Stimulated activated CD8-positive, alpha-beta memory T cell treated with anti-CD3 and anti-CD28 coated beads, Interleukin-4, amount 100 ng/mL, for 4 hours (primary cell): ENCODE data around the gene PRRT1B.
A peak's percentile ranks its signal among the peaks of the same experiment; 100 is the strongest.
"Not testable (repeated sequence)": the region's sequence is repeated elsewhere in the genome, so short reads cannot be mapped to it uniquely, and the experiment has no call there.

Experiments used
- DNase-seq, 2 donors: peaks; one replicate each; pipeline ENCODE4 v3.0.0-alpha.2; 2020; ENCODE audit warnings: low read depth in 2 of 2, low spot score in 1 of 2

The PRRT1B gene

DNA sequence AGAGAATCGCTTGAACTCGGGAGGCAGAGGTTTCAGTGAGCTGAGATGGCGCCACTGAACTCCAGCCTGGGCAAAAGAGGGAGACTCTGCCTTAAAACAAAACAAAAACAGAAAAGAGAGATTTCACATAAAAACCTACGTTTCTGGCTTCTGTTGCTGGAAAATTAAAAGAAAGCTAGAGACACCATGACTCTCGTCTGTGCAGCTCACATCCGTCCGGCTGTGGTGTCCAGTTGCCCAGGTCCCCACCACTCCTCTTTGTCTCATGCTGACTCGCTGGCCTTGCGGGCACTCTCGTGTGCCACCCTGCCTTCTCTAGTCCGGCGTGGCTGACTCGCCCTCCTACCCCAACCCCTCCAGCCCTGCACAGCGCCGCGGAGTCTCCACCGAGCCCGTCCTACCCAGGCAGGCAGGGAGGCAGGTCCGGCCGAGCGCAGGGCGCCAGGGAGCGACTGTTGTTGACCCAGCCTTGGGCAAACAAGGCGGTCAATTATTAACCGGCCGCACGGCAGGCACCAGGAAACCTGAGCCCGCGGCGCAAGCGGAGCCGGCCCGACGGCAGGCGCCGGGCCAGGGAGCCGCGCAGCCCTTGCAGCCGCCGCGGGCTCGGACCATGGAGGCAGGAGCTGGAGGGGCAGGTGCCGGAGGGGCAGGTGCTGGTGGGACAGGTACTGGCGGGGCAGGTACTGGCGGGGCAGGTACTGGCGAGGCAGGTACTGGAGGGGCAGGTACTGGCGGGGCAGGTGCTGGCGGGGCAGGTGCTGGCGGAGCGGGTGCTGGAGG lies at the start of gene PRRT1B:
PRRT1B (plus strand) TSS at position 521 of the 783 bp plus-strand sequence; CDS start at position 614, 93 bp downstream.
- DNase-seq: no peak

- DNase-seq: no peak
Measured at GRCh38 chr9:131495785-131496184, 49.5 kb upstream of the PRRT1B start.

DNA sequence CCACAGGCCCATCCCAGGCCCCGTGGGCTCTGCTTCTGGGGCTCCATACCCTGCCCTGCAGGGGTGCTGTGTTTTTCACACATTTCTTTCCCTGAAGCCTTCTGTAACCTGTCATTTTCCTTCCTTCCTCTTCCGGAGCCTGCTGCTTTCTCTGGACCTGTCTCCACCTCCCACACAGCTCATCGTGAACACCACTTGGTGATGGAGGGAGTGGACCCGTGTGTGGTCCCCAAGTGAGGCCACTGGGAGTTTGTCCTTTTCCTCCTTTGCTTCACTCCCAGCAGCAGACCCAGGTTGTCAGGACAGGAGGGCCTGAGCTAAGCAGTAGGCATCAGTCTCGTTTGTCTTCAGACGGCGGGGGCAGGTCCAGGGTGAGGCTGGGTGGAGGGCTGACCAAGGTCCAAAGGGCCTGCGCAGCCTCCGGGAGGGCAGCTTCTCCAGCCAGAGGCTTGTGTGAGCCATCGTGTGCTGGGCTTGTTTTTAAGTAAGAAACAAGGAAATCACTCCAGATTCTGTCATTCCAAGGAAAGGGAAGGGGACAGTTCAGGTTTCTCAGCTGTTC lies 48.4 kb upstream of the PRRT1B start:
- DNase-seq: no peak

GRCh38 chr9:131499254-131499767 lies 46.0 kb upstream of the PRRT1B start:
- DNase-seq: no peak

- peak; percentile 35 to 48 for DNase-seq
Measured at GRCh38 chr9:131500377-131500776, 44.9 kb upstream of the PRRT1B start.

DNA sequence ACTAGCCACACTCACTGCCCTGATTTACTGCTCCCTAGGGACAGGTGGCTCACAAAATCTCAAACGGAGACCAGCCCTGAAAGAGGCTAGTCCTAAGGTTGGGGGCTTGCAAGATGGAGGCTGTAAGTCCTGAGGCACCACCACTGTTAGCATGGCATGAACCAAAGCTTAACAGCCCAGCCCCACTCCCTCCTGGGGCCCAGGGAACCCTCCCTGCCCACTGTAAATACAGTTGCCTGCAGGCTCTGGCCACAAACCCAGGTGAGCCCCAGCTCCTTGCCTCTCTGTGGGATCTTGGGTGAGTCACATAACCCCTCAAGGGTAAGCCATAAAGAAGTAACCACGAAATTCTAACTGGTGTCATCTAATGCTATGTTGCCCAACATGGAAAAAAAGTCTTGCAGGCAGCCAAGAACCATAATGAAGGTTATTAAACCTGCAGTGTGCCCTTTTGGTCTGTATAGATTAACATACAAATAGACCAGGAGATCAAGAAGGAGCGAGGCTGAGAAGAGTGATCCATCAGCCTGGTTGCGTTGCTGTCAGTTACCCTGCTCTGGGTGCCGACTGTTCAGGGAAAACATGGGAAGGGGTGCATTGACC lies 44.3 kb upstream of the PRRT1B start:
- DNase-seq: no peak

DNA sequence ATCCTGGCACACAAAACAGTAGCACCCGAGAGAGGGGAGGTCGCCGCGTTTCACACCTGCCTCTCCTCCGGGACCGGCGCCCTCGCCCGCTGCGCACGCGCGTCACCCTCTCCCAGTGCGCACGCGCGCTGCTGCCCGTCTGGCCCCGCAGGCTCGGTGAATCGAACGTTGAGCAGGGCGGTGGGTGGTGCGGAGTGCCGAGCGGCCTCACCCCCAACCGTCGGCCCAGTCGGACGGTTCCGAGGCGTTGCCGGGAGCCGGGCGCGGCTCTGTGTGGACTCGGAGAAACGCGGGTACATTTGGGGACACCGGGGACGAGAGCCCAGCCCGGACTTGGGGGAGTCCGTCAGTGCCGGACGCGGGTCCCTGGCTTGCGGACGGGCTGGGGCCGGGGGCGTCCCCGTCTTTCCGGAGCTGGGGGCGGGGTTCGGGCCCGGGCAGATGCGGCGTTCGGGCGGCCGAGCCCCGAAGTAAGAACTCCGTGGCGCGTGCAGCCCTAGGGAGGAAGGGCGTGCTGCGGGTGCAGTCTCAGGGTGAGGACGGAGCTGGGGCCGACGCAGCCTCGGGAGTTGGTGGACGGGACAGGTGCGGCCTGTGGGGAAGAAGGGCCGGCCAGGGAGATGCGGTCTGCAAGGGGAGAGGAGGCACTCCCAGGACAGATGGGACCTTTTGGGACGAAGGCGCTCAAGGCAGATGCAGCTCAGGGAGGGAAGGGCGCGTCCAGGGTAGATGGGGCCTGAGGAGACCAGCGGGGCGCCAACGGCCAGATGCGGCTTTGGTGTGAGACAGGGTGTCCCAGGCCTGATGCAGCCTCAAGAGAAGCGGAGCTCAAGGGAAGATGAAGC lies 42.3 kb upstream of the PRRT1B start, which contains the start of gene POMT1:
POMT1 (plus strand) TSS at position 138 of the 845 bp plus-strand sequence. CDS start 1,301 bp downstream, outside the sequence.
- peak; percentile 70 to 73 for DNase-seq

- DNase-seq: peak in 1 of 2 donors; percentile 26
Measured at GRCh38 chr9:131503626-131504465, 41.5 kb upstream of the PRRT1B start.

- DNase-seq: no peak
Measured at GRCh38 chr9:131505012-131505411, 40.3 kb upstream of the PRRT1B start.

- DNase-seq: no peak
Measured at GRCh38 chr9:131511416-131511815, 33.9 kb upstream of the PRRT1B start.

DNA sequence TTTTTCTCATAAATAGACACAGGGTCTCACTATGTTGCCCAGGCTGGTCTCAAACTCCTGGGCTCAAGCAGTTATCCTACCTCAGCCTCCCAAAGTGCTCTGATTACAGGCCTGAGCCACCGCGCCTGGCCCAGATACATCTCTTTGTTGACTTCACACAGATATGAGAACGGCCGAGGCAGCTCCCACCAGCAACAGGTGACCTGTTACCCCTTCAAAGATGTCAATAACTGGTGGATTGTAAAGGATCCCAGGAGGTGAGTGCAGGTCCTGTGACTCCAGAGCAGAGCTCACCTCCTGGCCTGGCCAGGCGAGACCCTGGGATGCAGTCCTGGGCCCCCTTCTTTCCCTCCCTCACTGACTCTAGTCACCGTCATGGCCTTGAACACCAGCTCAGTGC lies 33.4 kb upstream of the PRRT1B start:
- no peak for DNase-seq

DNA sequence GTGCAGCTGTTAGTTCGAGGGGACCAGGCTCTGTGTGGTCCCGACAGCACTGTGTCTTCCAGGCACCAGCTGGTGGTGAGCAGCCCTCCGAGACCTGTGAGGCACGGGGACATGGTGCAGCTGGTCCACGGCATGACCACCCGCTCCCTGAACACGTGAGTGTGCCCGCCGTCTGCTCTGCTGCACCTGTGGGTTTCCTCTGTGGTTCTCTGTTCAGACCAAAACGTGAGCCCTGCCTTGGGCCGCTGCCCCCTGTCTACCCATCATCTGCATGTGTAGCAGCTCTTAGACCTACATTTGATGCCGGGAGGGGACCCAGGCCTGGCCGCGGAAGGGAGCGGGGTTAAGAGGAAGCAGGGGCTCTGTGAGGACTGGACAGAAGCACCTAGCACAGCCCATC lies 32.1 kb upstream of the PRRT1B start:
- DNase-seq: no peak

- not testable (repeated sequence) for DNase-seq
Measured at GRCh38 chr9:131515559-131516031, 29.7 kb upstream of the PRRT1B start.

DNA sequence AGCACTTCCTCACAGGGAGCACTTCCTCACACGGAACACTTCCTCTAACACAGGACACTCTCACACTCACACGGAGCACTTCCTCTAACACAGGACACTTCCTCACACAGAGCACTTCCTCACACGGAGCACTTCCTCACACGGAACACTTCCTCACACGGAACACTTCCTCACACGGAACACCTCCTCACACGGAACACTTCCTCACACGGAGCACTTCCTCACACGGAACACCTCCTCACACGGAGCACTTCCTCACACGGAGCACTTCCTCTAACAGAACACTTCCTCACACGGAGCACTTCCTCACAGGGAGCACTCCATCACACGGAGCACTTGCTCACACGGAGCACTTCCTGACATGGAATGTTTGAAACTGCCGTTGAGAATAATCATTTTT lies 29.2 kb upstream of the PRRT1B start:
- no peak for DNase-seq

DNA sequence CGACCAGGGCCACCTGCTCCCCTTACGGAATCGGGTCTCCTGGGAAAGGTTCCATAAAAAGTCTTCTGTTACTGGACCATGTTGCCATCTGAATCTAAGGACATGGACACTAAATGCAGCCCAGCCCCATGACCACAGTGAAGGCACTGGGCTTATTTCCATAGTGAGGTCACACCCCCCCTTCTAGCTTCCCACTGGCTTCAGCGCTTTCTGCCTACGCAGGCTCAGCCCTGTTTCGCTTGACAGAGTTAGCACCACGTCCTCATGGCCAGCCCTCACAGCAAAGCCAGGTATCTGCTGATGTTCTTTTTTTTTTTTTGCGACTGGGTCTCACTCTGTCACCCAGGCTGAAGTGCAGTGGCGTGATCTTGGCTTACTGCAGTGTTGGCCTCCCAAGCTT lies 28.4 kb upstream of the PRRT1B start:
- DNase-seq: no peak

DNA sequence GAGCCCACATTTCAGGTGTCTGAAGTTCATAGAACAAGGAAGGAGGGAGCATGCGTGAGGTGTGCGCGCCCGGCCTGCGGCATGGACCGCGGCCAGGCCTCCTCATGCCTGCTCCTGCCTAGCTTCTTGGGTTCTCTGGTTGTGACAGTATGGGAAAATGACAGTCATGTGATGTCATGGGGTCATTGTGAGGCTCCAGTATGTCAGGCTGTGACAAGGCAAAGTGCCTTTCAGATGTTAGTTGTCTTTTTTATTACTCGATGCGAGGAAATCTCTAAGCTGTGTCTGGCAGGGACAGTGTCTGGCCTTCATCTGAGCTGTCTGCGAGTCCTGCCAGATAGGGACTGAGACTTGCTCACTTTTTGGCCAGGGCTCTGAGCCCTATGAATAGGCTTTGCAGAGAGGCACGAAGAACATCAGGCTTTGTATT lies 27.5 kb upstream of the PRRT1B start:
- no peak for DNase-seq

GRCh38 chr9:131518553-131518952 lies 26.8 kb upstream of the PRRT1B start:
- DNase-seq: no peak

GRCh38 chr9:131520503-131520902 lies 24.8 kb upstream of the PRRT1B start:
- no peak for DNase-seq

GRCh38 chr9:131521203-131521602 lies 24.1 kb upstream of the PRRT1B start:
- no peak for DNase-seq

GRCh38 chr9:131521822-131522221 lies 23.5 kb upstream of the PRRT1B start:
- DNase-seq: no peak
